ENCODE data around the gene ITGAX. TPM values are rescaled to one million over a fixed set of nuclear protein-coding genes. Genes with fewer than 3 reads are reported as not detected.

Gene ITGAX
- total RNA-seq, 4 donors from 2014 or later: 0.11 to 3.2 (median 2.2) TPM

DNA sequence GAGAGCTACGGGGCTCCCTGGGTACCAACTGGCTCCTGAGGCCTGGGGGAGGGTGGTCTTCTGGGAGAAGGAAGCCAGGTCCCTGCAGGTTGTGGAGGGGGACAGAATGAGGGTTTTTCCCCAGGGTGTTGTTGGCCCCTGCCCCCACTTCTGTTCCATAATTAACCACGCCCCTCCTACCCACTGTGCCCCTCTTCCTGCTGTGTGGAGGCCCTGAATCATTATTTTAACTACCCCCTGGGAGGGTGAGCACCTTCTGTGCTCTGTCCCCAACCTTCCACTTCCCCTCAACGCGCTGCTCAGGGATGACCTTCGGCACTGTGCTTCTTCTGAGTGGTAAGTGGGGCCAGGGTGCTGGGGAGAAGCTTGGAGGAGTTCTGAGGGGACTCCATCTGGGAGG lies 38.1 kb downstream of the ITGAX start, which contains the start of gene ITGAD:
Gene ITGAD (plus strand): TSS at position 280 of the 400 bp plus-strand sequence. CDS start 26 bp downstream, at position 306.
- intact Hi-C loops (cut with DNase I): no loop called here
- Histone ChIP-seq H3K4me1 (no peaks in the 10 kb centered on the region), H3K27me3 (no peaks in the 10 kb centered on the region), H3K36me3 (no peaks in the 10 kb centered on the region), H3K27ac (no peak within 1 kb of the TSS), H3K9me3 (no peaks in the 10 kb centered on the region), H3K4me3 (replicated peaks in 1 of 3) (no peak within 1 kb of the TSS)
- TF ChIP-seq, protein P1, sequence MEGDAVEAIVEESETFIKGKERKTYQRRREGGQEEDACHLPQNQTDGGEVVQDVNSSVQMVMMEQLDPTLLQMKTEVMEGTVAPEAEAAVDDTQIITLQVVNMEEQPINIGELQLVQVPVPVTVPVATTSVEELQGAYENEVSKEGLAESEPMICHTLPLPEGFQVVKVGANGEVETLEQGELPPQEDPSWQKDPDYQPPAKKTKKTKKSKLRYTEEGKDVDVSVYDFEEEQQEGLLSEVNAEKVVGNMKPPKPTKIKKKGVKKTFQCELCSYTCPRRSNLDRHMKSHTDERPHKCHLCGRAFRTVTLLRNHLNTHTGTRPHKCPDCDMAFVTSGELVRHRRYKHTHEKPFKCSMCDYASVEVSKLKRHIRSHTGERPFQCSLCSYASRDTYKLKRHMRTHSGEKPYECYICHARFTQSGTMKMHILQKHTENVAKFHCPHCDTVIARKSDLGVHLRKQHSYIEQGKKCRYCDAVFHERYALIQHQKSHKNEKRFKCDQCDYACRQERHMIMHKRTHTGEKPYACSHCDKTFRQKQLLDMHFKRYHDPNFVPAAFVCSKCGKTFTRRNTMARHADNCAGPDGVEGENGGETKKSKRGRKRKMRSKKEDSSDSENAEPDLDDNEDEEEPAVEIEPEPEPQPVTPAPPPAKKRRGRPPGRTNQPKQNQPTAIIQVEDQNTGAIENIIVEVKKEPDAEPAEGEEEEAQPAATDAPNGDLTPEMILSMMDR (IDR thresholded peaks at IDR 0.05): no peak
- TF ChIP-seq POLR2A (IDR thresholded peaks at IDR 0.05): no peak
- DNase-seq: no peak
- 28 to 30% methylated on average over 5 of the region's 5 CpGs for WGBS, 2 donors

DNA sequence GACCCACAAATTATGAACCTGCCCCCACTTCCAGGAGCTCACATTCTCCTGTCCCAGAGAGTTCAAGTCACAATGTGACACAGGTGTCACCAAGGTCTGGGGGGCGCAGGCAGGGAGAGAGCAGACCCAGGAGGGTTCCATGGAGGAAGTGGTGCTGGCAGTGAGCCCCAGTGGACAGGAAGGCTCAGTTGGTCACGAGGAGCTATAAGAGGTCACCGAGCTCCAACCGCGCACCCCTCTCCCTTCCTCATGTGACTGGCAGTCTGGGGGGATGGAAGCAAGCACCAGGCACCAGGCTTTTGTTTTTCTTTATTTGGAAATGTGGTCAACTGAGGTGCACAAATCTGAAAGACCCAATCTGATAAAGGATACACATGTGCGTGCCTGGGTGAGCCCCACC lies 40.7 kb downstream of the ITGAX start:
- intact Hi-C loops (cut with DNase I): no loop called here
- no peak overlapping the region for H3K27ac ChIP-seq

DNA sequence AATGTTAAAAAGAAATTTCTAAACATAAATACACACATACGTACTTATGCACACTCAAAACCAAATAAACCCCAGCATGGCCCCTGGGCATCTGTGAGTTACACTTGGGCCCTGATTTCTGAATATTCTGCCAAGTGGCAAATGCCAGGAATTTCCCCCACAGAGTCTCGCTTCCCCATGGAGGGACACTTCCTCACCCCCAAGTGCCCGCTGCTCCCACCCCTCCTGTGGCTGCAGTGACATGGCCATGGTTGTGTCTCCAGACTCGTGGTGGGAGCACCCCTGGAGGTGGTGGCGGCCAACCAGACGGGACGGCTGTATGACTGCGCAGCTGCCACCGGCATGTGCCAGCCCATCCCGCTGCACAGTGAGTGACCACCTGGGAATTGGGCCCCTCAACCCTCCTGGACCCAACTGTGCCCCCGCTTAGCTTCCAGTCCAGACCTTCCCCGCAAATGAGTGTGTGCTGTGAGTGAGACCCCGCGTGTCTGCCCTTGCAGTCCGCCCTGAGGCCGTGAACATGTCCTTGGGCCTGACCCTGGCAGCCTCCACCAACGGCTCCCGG lies 42.2 kb downstream of the ITGAX start:
- TF ChIP-seq, protein P1 (IDR thresholded peaks at IDR 0.05): no peak
- no peak for TF ChIP-seq POLR2A (IDR thresholded peaks at IDR 0.05)
- 78 to 84% methylated on average over 10 to 12 of the region's 18 CpGs for WGBS, 2 donors

More for the DNA sequence above, 40.7 kb downstream of the ITGAX start:
- Histone ChIP-seq H3K4me1 (no peaks in the 10 kb centered on the region), H3K36me3 (no peaks in the 10 kb centered on the region), H3K4me3 (replicated peaks in 1 of 3) (no peak overlapping the region), H3K27me3 (no peaks in the 10 kb centered on the region), H3K9me3 (no peaks in the 10 kb centered on the region)
- WGBS, 2 donors: 57 to 74% methylated on average over 5 to 6 of the region's 6 CpGs
- TF ChIP-seq, protein P1 (IDR thresholded peaks at IDR 0.05): no peak
- TF ChIP-seq POLR2A (IDR thresholded peaks at IDR 0.05): no peak
- no peak for DNase-seq

DNA sequence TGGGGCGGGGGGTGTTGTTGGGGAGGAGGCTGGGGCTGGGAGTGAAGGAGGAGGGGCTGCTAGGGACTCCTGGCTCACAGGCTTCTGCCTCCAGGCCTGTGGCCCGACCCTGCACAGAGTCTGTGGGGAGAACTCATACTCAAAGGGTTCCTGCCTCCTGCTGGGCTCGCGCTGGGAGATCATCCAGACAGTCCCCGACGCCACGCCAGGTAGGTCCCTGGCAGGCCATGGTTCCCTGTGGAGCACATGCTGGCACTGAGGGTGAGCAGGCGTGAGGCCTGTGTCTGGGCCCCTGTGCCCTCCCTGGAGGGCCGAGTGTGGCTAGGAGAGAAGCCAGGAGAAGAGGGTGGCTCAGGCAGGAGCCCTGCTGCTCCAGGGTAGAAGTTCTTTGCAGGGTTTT lies 42.7 kb downstream of the ITGAX start:
- H3K9me3 ChIP-seq: no peaks in the 10 kb centered on the region
- no peaks in the 10 kb centered on the region for H3K27me3 ChIP-seq
- intact Hi-C loops (cut with DNase I): no loop called here
- no peak for DNase-seq
- no peaks in the 10 kb centered on the region for H3K4me1 ChIP-seq
- no peaks in the 10 kb centered on the region for H3K36me3 ChIP-seq
- no peak overlapping the region for H3K4me3 ChIP-seq (replicated peaks in 1 of 3)
- WGBS, 2 donors: 80 to 90% methylated on average over 7 of the region's 9 CpGs
- H3K27ac ChIP-seq: no peak overlapping the region
- no peak for TF ChIP-seq POLR2A (IDR thresholded peaks at IDR 0.05)
- TF ChIP-seq, protein P1 (IDR thresholded peaks at IDR 0.05): no peak

More for the DNA sequence above, 42.2 kb downstream of the ITGAX start:
- H3K27me3 ChIP-seq: no peaks in the 10 kb centered on the region
- H3K27ac ChIP-seq: no peak overlapping the region
- intact Hi-C loops (cut with DNase I): no loop called here
- no peak overlapping the region for H3K4me3 ChIP-seq (replicated peaks in 1 of 3)
- H3K9me3 ChIP-seq: no peaks in the 10 kb centered on the region
- no peaks in the 10 kb centered on the region for H3K4me1 ChIP-seq
- no peaks in the 10 kb centered on the region for H3K36me3 ChIP-seq
- no peak for DNase-seq

DNA sequence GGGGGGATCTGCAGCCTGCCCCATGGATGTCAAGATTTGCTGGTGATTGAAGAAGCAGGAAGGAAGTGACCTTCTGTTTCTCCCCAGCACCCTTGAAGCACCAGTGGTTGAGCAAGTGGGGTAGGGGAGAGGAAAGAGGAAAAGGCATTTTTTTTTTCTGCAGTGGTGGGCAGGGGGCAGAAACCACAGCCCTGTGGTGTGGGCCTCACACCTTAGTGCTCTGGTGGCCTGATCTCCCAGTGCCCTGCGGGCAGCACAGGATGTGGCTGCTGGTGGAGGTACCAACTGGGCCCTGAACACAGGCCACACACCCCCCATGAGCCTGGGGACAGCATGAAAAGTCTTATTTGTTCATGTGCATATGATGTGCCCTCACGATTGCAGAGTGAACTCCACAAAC lies 45.2 kb downstream of the ITGAX start:
- Histone ChIP-seq H3K9me3 (no peaks in the 10 kb centered on the region), H3K27ac (no peak overlapping the region), H3K36me3 (no peaks in the 10 kb centered on the region), H3K4me1 (no peaks in the 10 kb centered on the region), H3K27me3 (no peaks in the 10 kb centered on the region), H3K4me3 (replicated peaks in 1 of 3) (no peak overlapping the region)
- intact Hi-C loops (cut with DNase I): no loop called here
- 57 to 61% methylated on average over 1 to 2 of the region's 2 CpGs for WGBS, 2 donors
- no peak for DNase-seq
- TF ChIP-seq POLR2A (IDR thresholded peaks at IDR 0.05): no peak
- TF ChIP-seq, protein P1 (IDR thresholded peaks at IDR 0.05): no peak

All from thyroid gland (tissue), 4 donors.